Activated CD4-positive, alpha-beta T cell treated with anti-CD3 and anti-CD28 coated beads, Interleukin-2, amount 50 U/mL, for 1 hour (primary cell): ENCODE results near the gene HTR7.

Experiments
- DNase-seq: peaks from one replicate; pipeline ENCODE4 v3.0.0-alpha.2; 2020

The HTR7 gene

GRCh38 chr10:90732581-90732980 is 125.3 kb downstream of the HTR7 start:
- no peak for DNase-seq

- no peak for DNase-seq
Measured at GRCh38 chr10:90723416-90724068, 134.3 kb downstream of the HTR7 start.

GRCh38 chr10:90722832-90723231 is 135.0 kb downstream of the HTR7 start:
- no peak for DNase-seq

GRCh38 chr10:90718182-90718581 is 139.7 kb downstream of the HTR7 start:
- DNase-seq, result no peak

- DNase-seq, result no peak
Measured at GRCh38 chr10:90712529-90712928, 145.3 kb downstream of the HTR7 start.

DNA sequence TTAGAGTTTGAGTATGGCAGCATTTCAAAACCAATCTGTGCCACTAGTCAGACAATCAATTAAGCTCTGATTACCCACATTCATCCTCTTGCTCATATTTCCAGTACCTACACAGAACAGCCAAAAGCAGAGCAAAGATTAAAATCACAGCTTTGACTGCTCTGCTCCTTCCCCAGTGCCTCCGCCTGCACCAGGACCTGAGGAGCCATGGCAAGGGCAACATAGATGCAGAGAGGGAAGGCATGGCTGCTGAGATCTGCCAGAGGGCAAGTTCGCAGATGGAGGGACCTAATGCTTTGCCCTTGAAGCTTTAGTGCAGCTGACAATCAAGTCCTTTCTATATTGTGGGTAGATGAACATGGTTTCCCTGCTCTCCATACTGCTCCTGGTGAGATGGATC is 148.1 kb downstream of the HTR7 start:
- DNase-seq, result no peak

DNA sequence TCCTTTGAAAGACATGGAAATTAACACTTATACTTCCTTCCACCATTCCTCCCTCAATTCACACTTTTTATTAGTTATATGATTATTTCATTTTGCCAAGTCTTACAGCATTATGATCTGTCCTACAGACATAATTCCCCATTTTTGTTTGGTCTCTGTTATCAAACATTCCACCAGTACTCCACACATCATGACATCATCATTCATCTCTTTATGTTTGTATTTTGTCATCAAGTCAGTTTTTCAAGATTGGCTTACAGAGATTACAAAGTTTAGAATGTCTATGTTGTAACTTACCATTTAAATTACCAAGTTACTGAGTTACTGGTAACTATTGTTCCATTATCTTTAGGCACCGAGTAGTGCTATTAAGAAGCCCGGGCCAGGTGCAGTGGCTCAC is 150.2 kb downstream of the HTR7 start:
- no peak for DNase-seq

DNA sequence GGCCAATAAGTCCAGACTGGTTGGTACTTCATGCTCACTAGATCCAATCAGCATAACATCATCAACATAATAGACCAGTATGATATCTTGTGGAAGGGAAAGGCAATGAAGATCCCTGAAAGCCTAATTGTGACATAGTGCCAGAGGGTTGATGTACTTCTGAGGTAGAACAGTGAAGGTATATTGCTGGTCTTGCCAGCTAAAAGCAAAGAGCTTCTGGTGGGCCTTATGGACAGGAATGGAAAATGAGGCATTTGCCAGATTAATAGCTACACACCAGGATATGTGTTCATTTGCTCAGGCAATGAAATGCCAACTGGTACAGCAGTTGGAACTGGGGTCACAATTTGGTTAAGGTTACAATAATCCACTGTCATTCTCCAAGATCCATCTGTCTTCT is 156.4 kb downstream of the HTR7 start:
- DNase-seq, result no peak

- no peak for DNase-seq
Measured at GRCh38 chr10:90695915-90696676, 161.7 kb downstream of the HTR7 start.
